ENCODE results near the gene HCCS. TPM values are rescaled to one million over a fixed set of nuclear protein-coding genes. Genes with fewer than 3 reads are reported as not detected.
A peak's percentile ranks its signal among the peaks of the same experiment; 100 is the strongest.

The HCCS gene
- total RNA-seq = 10 to 100 TPM; 12.0 to 53.4 (median 18.7) TPM

- peak; percentile 90 to 98 (median 96) for ATAC-seq (replicated peaks in 6 of 8)
Observed at GRCh38 chrX:11111037-11111851, at the start of gene HCCS. Gene HCCS (plus strand): TSS chrX:11111332. CDS start chrX:11112061, 729 bp downstream.

DNA sequence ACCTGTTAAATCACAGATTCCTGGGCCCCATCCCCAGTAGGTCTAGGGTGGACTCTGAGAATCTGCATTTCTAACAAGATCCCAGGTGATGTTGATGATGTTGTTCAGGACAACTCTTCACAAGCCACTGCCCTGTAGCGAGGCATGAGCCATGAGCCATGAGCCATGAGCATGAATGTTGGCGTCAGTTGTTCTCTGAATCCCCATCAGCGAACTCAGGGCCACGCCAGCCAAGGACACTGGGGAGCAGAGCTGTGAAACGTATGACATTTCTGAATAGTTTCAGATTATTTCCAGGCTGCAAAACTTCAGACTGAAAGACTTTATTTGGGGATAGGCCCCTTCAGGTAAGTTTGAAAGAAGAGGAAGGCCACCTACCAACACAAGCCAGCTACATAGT lies 46.9 kb upstream of the HCCS start:
- Histone ChIP-seq H3K4me3 (no peak overlapping the region), H3K27ac (no peak overlapping the region), H3K4me1 (replicated peaks in 1 of 2) (no peaks in the 10 kb centered on the region)
- no peak for ATAC-seq (replicated peaks in 6 of 8)
- in situ Hi-C loops (cut with MboI; ENCODE audit: low pct_unique_long_range_greater_than_20kb in 2 of 9, low sequenced_read_pairs in 9 of 9, unreplicated experiment in 9 of 9) = no loop called here
- WGBS, 10 experiments = 54 to 100% (median 100%) methylated on average over 1 to 4 of the region's 5 CpGs; no CpG with 5 or more reads in 7 of the 10 experiments

More at GRCh38 chrX:11111037-11111851, at the start of gene HCCS:
- in situ Hi-C loops (cut with MboI; ENCODE audit: low pct_unique_long_range_greater_than_20kb in 2 of 9, low sequenced_read_pairs in 9 of 9, unreplicated experiment in 9 of 9) = loop anchor here in 3 of 9 experiments (25.0 kb wide), 1 partner anchor 924 kb away; no protein-coding TSS in a partner anchor
- Histone ChIP-seq H3K4me1 (replicated peaks in 1 of 2) (peaks cover 0 to 5% of the 10 kb centered on the region in 2 donors), H3K4me3 (peak within 1 kb of the TSS; percentile 69 to 77 (median 72)), H3K27ac (peak within 1 kb of the TSS; percentile 88 to 90)
- 0 to 55% (median 18%) methylated on average over 1 to 6 of the region's 58 CpGs; no CpG with 5 or more reads in 6 of the 10 experiments for whole genome bisulfite sequencing, 10 experiments

DNA sequence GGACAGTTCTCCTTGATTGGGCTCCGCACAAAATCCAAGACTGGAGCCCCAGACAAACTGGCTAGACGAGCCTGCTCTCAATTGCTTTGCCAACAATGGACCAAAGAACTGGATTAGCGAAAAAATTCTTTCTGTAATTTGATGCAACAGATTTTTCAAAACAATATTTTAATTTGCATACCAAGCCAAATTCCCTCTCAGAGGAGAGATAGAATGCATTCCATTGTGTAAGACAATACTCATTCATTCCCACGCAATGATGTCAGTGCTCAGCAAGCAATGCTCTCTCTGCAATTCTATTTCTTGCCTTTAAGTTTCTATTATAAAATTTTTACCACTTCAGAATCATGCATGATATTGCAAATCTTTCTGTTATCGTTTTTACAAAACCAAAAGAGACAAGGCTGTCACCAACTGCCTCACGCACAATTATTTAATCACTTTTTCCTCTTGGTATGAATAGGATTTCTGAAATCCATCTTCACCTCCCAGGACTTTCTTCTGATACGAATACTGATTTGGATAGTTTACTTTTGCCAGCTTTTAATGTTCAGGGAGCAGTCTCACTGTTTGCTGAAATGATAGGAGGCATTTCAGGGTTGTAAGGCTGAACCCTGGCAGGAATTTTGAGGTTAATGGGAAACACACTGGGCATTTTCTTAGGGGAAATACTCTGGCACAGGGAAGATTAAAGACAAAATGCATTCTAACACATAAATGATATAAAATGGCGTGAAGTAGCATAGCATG lies 46.1 kb upstream of the HCCS start:
- no peak overlapping the region for H3K4me3 ChIP-seq
- no peaks in the 10 kb centered on the region for H3K4me1 ChIP-seq (replicated peaks in 1 of 2)
- ATAC-seq (replicated peaks in 6 of 8) = peak in 3 of 8 experiments; percentile 68 to 90 (median 70)
- in situ Hi-C loops (cut with MboI; ENCODE audit: low pct_unique_long_range_greater_than_20kb in 2 of 9, low sequenced_read_pairs in 9 of 9, unreplicated experiment in 9 of 9) = no loop called here
- H3K27ac ChIP-seq = no peak overlapping the region
- 0 to 100% (median 49%) methylated on average over 1 to 7 of the region's 8 CpGs; no CpG with 5 or more reads in 2 of the 10 experiments for WGBS, 10 experiments

DNA sequence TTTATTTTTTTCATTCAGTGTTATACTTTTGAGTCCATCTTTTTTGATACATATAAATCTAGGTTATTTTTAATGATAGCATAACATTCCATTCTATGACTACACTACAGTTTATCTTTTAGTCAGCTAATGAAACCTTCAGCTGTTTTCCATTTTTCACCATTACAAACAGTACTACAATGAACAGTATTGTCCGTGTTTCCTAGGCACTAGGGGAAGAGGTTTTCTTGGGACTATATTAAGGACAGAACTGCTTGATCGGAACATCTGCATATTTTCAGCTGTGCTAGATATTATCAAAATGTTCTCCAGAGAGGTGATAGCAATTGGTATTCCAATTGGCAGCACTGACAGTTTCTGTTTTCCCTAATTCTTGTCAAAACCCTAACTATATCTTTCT lies 44.3 kb upstream of the HCCS start:
- no peak overlapping the region for H3K4me3 ChIP-seq
- in situ Hi-C loops (cut with MboI; ENCODE audit: low pct_unique_long_range_greater_than_20kb in 2 of 9, low sequenced_read_pairs in 9 of 9, unreplicated experiment in 9 of 9) = no loop called here
- 34 to 100% (median 81%) methylated on average over 1 to 2 of the region's 2 CpGs; no CpG with 5 or more reads in 6 of the 10 experiments for WGBS, 10 experiments
- no peak overlapping the region for H3K27ac ChIP-seq
- ATAC-seq (replicated peaks in 6 of 8) = no peak
- H3K4me1 ChIP-seq (replicated peaks in 1 of 2) = no peaks in the 10 kb centered on the region

DNA sequence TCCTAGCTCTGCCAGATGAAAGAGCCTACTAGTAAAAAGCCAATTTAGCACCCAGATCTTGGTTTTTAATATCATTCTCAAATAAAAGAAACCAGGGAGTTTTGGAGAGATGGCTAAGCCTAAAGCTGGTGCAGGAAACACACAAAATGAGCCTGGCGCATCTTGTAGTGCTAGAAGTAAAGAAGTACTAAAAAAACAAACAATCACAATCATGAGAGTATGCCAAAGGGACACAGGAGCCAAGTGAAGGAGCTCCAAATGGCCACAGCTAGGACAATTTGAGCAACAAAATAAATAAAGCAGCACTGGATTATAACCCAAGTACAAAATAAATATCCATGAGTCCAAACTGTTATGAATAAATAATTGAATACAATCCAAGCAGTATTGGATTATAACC lies 37.8 kb upstream of the HCCS start:
- no peak overlapping the region for H3K4me3 ChIP-seq
- no peak for ATAC-seq (replicated peaks in 6 of 8)
- in situ Hi-C loops (cut with MboI; ENCODE audit: low pct_unique_long_range_greater_than_20kb in 2 of 9, low sequenced_read_pairs in 9 of 9, unreplicated experiment in 9 of 9) = no loop called here
- whole genome bisulfite sequencing, 10 experiments = 44 to 100% (median 100%) methylated on average over 1 of the region's 1 CpG; no CpG with 5 or more reads in 5 of the 10 experiments
- no peaks in the 10 kb centered on the region for H3K4me1 ChIP-seq (replicated peaks in 1 of 2)
- H3K27ac ChIP-seq = no peak overlapping the region

GRCh38 chrX:11080741-11081305 lies 30.3 kb upstream of the HCCS start:
- H3K4me3 ChIP-seq = no peak overlapping the region
- ATAC-seq (replicated peaks in 6 of 8) = no peak
- in situ Hi-C loops (cut with MboI; ENCODE audit: low pct_unique_long_range_greater_than_20kb in 2 of 9, low sequenced_read_pairs in 9 of 9, unreplicated experiment in 9 of 9) = no loop called here
- WGBS, 10 experiments = 31 to 100% (median 83%) methylated on average over 1 to 2 of the region's 4 CpGs; no CpG with 5 or more reads in 5 of the 10 experiments
- H3K4me1 ChIP-seq (replicated peaks in 1 of 2) = no peaks in the 10 kb centered on the region
- H3K27ac ChIP-seq = no peak overlapping the region

DNA sequence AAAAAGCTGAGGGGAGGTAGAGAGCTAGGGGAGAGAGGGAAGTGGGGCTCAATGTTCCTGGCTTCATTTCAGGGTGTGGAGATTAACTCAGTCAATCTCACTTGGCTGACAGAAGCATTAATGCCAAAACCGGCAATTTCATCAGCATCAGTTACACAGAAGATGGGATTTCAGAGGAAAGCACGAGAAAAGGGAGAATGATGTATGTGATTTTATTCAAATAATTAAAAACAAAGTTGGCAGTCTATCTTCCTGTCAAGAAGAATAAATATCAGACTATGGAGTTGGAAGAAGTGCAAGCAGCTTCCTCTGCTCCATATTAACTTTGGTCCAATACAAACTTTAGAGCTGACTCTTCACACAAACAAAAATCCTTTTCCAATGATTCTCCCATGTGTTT lies 29.6 kb upstream of the HCCS start:
- in situ Hi-C loops (cut with MboI; ENCODE audit: low pct_unique_long_range_greater_than_20kb in 2 of 9, low sequenced_read_pairs in 9 of 9, unreplicated experiment in 9 of 9) = no loop called here
- H3K4me3 ChIP-seq = no peak overlapping the region
- H3K27ac ChIP-seq = no peak overlapping the region
- WGBS, 10 experiments = 9 to 80% (median 77%) methylated on average over 1 to 2 of the region's 2 CpGs; no CpG with 5 or more reads in 3 of the 10 experiments
- no peak for ATAC-seq (replicated peaks in 6 of 8)
- H3K4me1 ChIP-seq (replicated peaks in 1 of 2) = no peaks in the 10 kb centered on the region

GRCh38 chrX:11085305-11085704 lies 25.8 kb upstream of the HCCS start:
- Histone ChIP-seq H3K4me3 (no peak overlapping the region), H3K4me1 (replicated peaks in 1 of 2) (no peaks in the 10 kb centered on the region), H3K27ac (no peak overlapping the region)
- no peak for ATAC-seq (replicated peaks in 6 of 8)
- in situ Hi-C loops (cut with MboI; ENCODE audit: low pct_unique_long_range_greater_than_20kb in 2 of 9, low sequenced_read_pairs in 9 of 9, unreplicated experiment in 9 of 9) = no loop called here
- whole genome bisulfite sequencing, 10 experiments = 0 to 100% (median 50%) methylated on average over 1 of the region's 1 CpG; no CpG with 5 or more reads in 7 of the 10 experiments

DNA sequence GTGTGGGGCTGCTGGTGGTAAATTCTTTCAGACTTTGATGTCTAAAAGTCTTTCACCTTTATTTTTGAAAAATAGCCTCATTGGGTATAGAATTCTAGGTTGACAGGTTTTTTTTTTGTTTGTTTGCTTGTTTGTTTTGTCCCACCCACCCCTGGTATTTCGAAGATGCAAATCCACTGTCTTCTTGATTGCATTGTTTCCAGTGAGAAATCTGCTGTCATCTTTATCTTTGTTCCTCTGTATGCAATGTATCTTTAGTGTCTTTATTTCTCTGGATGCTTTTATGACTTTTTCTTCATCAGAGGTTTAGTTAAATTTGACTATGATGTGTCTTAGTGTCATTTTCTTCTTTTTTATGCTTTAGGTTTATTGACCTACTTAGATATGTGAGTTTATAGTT lies 21.3 kb upstream of the HCCS start:
- in situ Hi-C loops (cut with MboI; ENCODE audit: low pct_unique_long_range_greater_than_20kb in 2 of 9, low sequenced_read_pairs in 9 of 9, unreplicated experiment in 9 of 9) = no loop called here
- H3K4me3 ChIP-seq = no peak overlapping the region
- 50 to 100% (median 83%) methylated on average over 1 of the region's 1 CpG; no CpG with 5 or more reads in 4 of the 10 experiments for WGBS, 10 experiments
- no peak for ATAC-seq (replicated peaks in 6 of 8)
- H3K4me1 ChIP-seq (replicated peaks in 1 of 2) = no peaks in the 10 kb centered on the region
- H3K27ac ChIP-seq = no peak overlapping the region

GRCh38 chrX:11097933-11098332 lies 13.2 kb upstream of the HCCS start:
- Histone ChIP-seq H3K4me3 (no peak overlapping the region), H3K4me1 (replicated peaks in 1 of 2) (peaks cover 0 to 4% of the 10 kb centered on the region in 2 donors), H3K27ac (no peak overlapping the region)
- peak in 3 of 8 experiments; percentile 19 to 77 (median 23) for ATAC-seq (replicated peaks in 6 of 8)
- in situ Hi-C loops (cut with MboI; ENCODE audit: low pct_unique_long_range_greater_than_20kb in 2 of 9, low sequenced_read_pairs in 9 of 9, unreplicated experiment in 9 of 9) = no loop called here

- ATAC-seq (replicated peaks in 6 of 8) = no peak
- H3K27ac ChIP-seq = no peak overlapping the region
- H3K4me3 ChIP-seq = no peak overlapping the region
- in situ Hi-C loops (cut with MboI; ENCODE audit: low pct_unique_long_range_greater_than_20kb in 2 of 9, low sequenced_read_pairs in 9 of 9, unreplicated experiment in 9 of 9) = no loop called here
- H3K4me1 ChIP-seq (replicated peaks in 1 of 2) = peaks cover 0 to 4% of the 10 kb centered on the region in 2 donors
Observed at GRCh38 chrX:11099465-11099864, 11.7 kb upstream of the HCCS start.

DNA sequence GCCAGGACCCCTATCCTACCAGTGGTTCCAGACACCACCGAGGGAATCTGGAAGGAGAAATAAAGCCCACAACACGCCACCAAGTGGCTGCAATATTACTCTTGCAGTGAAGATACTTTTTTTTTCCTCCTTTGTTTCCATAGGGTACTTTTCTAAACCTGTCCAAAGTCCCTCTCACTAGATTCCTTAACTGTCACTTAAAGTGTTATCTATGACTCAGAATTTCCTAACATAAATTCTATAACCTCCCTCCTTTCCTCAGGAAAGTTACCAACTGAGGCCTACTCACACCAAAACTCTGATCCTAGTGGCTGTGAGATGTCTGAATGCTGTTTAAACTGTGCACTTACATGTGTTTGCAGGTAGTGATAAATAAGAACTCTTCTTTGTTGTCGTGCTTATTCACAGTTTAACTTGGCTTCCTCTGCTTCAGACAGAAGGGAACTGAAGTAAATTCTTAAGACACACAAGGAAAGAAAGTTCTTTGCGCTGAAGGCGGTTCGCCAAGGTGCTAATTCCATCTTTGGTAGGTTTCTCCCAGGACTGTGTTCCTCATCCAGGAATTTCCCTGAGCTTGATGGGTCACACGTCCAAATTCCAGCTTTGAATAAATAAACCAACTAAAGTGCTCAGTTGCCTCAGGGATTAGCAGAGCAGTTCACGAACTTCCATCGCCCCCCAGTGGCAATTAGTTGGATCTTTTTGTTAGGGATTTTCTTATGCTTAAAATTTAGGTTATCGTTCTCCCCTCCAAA lies 10.7 kb upstream of the HCCS start:
- WGBS, 10 experiments = 0 to 100% (median 39%) methylated on average over 1 to 10 of the region's 10 CpGs; no CpG with 5 or more reads in 2 of the 10 experiments
- Histone ChIP-seq H3K4me1 (replicated peaks in 1 of 2) (peaks cover 0 to 4% of the 10 kb centered on the region in 2 donors), H3K4me3 (no peak overlapping the region), H3K27ac (no peak overlapping the region)
- peak in 5 of 8 experiments; percentile 40 to 92 (median 58) for ATAC-seq (replicated peaks in 6 of 8)
- in situ Hi-C loops (cut with MboI; ENCODE audit: low pct_unique_long_range_greater_than_20kb in 2 of 9, low sequenced_read_pairs in 9 of 9, unreplicated experiment in 9 of 9) = loop anchor here in 3 of 9 experiments (25.0 kb wide), 1 partner anchor 913 kb away; no protein-coding TSS in a partner anchor

All from motor neuron (in vitro differentiated cells).